Epithelial cell of esophagus (primary cell): Measurements from ENCODE around the gene CRLF1.
A peak's percentile ranks its signal among the peaks of the same experiment; 100 is the strongest.

ENCODE experiments used
- DNase-seq: peaks from one replicate; pipeline ENCODE4 v3.0.0; 2010; ENCODE audit warnings: low read depth
- H3K4me3 ChIP-seq: 2 replicates; pipeline ENCODE4 v1.5.1; 2011; ENCODE audit warnings: mild to moderate bottlenecking, low read length, control low read depth
- TF ChIP-seq, protein P1 (sequence below): IDR thresholded peaks from 2 replicates; pipeline ENCODE4 v1.5.1; 2011; ENCODE audit warnings: low read depth, mild to moderate bottlenecking, low read length, control low read depth, inconsistent platforms; ENCODE audit not compliant: insufficient read depth; ENCODE audit errors: missing control alignments

CRLF1 gene

DNA sequence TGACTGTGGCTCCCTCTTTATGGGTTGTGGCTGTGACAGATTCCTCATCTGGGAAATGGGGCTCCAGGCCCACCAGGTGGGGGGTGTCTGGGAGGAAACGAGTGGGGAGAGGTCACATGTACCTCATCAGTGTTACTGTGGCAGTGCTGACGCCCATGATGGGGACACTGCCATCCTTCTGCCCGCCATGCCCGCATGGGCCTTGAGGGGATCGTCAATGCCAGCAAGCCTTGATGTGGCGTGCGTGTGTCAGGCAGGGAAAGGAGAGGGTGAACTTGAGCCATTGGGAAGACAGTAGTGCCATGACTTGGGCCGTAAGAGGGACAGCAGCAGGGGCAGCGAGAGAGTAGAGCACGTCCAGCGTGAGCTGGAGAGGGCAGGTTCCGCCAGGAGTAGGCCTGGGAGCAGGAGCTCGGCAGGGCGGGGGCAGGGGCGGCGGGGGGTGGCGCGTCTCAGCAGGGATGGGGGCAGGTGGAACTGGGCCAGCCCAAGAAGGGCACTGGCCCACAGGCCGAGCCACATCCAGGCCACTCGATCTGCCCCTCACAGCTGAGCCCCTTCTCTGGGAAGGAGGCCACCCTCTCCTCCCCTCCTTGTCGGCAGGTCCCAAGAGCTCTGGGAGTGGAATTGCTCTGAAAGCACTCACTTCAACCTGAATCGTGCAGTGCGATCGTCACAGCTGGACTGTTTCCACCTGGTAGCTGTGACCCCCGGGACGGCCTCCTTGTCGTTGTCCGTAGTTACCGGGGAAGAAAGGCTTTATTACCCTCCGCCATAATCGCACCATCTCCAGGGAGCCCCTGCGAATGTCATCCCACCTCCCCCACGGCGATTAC, 40.2 kb upstream of the CRLF1 start:
- no peak for DNase-seq
- TF ChIP-seq, protein P1, sequence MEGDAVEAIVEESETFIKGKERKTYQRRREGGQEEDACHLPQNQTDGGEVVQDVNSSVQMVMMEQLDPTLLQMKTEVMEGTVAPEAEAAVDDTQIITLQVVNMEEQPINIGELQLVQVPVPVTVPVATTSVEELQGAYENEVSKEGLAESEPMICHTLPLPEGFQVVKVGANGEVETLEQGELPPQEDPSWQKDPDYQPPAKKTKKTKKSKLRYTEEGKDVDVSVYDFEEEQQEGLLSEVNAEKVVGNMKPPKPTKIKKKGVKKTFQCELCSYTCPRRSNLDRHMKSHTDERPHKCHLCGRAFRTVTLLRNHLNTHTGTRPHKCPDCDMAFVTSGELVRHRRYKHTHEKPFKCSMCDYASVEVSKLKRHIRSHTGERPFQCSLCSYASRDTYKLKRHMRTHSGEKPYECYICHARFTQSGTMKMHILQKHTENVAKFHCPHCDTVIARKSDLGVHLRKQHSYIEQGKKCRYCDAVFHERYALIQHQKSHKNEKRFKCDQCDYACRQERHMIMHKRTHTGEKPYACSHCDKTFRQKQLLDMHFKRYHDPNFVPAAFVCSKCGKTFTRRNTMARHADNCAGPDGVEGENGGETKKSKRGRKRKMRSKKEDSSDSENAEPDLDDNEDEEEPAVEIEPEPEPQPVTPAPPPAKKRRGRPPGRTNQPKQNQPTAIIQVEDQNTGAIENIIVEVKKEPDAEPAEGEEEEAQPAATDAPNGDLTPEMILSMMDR = no peak
- no peak overlapping the region for H3K4me3 ChIP-seq

DNA sequence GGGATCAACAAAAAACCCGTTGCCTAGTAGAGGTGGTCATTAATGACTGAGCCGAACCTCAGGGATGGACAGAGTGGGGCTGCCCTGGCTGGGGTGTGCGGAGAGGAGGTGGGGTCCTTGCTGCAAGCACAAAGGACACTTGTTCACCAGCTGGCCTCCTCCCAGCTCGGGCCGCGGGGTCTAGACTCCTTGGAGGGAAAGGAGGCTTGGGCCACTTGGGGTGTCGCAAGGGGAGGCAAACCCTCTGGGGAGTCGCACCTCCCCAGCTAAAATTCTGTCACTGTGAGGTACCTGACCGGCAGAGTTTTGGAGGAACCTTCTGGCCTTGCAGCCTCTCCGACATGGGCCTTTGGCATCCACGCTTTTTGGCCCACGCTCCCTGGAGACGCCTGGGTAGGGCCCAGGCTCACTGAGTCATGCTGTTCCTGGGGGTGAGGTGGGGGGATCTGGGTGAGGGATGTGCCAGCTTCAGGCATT, 38.5 kb upstream of the CRLF1 start:
- H3K4me3 ChIP-seq = no peak overlapping the region
- DNase-seq = no peak
- TF ChIP-seq, protein P1 = no peak

DNA sequence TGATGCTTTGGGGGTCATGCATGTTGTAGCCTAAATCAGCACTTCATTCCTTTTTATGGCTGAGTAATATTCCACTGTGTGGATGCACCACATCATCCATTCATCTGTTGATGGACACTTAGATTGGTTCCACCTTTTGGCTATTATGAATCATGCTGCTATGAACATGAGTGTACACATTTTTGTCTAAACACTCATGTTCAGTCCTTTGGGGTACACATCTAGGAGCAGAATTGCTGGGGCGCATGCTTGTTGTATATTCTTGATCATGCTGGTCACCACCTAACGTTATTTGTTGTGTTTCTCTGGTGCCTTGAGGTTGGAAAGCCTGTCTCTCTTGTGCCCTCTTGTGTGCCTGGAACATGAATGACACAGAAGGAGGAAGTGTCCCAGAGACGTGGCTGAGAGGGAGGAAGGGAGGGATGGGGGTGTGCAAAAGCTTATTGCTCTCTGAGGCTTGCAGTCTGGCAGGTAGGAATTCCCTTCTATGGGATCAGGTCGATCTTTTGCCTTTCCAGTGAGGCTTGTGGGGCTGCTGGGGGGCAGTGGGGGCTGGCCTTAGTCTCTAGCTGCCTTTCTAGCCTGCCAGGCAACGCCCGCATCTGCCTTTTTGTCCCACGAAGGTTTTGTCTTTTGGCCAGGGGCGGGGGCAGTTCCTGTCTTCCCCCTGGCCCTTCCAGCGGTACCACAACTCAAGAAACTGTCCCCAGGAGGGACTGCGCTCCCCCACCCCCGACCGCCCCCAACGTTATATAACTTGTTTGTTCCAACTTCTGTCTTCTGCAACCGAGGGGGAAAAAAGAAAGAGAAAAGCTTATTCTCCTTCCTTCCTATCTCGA, 37.8 kb upstream of the CRLF1 start:
- H3K4me3 ChIP-seq = no peak overlapping the region
- TF ChIP-seq, protein P1 = no peak
- DNase-seq = peak; percentile 41

DNA sequence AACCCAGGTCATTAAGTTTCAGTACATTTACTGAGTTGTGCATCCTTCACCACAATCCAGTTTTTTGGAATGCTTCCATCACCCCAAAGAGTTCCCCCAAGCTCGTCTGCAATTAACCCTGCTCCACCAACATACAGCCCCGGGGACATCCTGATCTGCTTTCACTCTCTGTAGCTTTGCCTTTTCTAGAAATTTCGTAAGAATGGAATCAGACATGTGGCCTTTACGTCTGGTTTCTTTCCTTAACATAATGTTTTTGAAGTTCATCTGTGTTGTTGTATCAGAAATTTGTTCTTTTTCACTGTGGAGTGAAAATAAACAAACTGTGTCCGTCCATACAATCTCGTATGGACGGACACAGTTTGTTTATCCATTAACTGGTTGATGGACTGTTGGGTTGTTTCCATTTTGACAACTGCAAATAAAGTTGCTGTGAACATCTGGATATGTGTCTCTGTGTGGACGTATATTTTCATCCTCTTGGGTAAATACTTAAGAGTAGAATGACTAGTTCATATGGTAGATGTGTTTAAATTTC, 33.2 kb upstream of the CRLF1 start:
- H3K4me3 ChIP-seq = no peak overlapping the region
- TF ChIP-seq, protein P1 = no peak
- DNase-seq = no peak

DNA sequence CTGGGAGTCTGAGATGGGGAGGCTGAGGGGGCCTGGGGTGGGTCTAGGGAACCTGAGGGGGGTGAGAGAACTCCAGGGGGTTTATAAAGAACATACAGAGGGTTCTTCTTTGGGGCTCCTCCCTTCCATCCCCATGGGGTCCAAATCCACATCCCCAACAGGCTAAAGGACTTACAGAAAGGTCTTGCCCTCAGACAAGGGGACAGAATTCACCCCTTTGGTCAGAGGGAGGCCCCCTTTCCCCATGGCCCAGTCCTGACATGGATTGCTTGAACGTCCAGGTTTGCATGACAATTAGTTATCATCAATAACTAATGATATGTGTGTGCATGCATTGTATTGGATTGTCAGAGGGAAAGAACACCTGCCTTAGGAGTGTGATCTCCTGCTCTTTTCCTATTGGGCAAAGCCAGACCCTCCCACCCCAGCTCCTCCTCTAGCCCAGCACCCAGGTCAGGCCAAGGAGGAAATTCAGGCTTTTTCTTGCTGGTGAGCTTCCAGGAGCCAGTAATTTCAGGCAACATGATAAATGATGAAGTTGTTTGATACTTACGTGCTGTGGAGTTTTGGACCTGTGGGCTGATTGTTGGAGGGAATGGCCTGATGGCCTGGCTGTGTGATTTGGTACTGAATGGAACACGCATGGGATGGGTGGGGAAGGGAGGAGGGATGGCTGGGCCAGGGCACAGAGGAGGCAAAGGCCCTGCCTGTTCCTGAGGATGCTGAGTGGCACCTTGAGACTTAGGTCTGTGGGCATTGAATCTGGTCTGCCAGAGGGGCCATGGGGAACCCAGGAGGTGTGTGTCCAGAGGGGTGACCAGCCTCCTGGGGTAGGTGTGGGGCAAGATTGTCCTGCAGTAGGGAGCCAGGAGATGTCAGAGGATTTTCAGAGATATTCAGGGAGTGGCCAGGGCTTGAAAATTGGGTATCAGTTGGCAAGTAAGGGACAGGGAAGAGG, 31.4 kb upstream of the CRLF1 start:
- DNase-seq = peak; percentile 55
- TF ChIP-seq, protein P1 = no peak
- peak overlapping the region; percentile 56 for H3K4me3 ChIP-seq
